GM18499 (cell line): ENCODE results near the gene CEP162.
A peak's percentile ranks its signal among the peaks of the same experiment; 100 is the strongest.
"Not testable (repeated sequence)": the region's sequence is repeated elsewhere in the genome, so short reads cannot be mapped to it uniquely, and the experiment has no call there.

Experiments used
- ATAC-seq: cut with Tn5 transposase; IDR thresholded peaks from one replicate; pipeline ENCODE4 v1.9.1; 2021; ENCODE audit warnings: moderate number of reproducible peaks; ENCODE audit not compliant: insufficient read depth, unreplicated experiment

Gene CEP162

GRCh38 chr6:84227434-84228197, at the start of gene CEP162:
CEP162 (minus strand) TSS chr6:84227643; CDS start chr6:84226393, 1,250 bp downstream.
- ATAC-seq = peak; percentile 97

GRCh38 chr6:84274856-84275255, 47.4 kb upstream of the CEP162 start:
- ATAC-seq = no peak

GRCh38 chr6:84273048-84273809, 45.8 kb upstream of the CEP162 start:
- no peak for ATAC-seq

- no peak for ATAC-seq
These were observed 44.9 kb upstream of the CEP162 start for GRCh38 chr6:84272298-84272697.

- ATAC-seq = no peak
These were observed 43.7 kb upstream of the CEP162 start for GRCh38 chr6:84271061-84271716.

GRCh38 chr6:84269947-84270733, 42.7 kb upstream of the CEP162 start:
- no peak for ATAC-seq

GRCh38 chr6:84268781-84269180, 41.3 kb upstream of the CEP162 start:
- ATAC-seq = no peak

- no peak for ATAC-seq
These were observed 36.1 kb upstream of the CEP162 start for GRCh38 chr6:84263557-84263956.

- no peak for ATAC-seq
These were observed 33.5 kb upstream of the CEP162 start for GRCh38 chr6:84260926-84261325.

GRCh38 chr6:84260196-84260595, 32.8 kb upstream of the CEP162 start:
- no peak for ATAC-seq

GRCh38 chr6:84258866-84259265, 31.4 kb upstream of the CEP162 start:
- no peak for ATAC-seq

GRCh38 chr6:84258268-84258667, 30.8 kb upstream of the CEP162 start:
- no peak for ATAC-seq

- no peak for ATAC-seq
These were observed 28.2 kb upstream of the CEP162 start for GRCh38 chr6:84255641-84256040.

GRCh38 chr6:84253380-84253779, 25.9 kb upstream of the CEP162 start:
- no peak for ATAC-seq

GRCh38 chr6:84251891-84252539, 24.6 kb upstream of the CEP162 start:
- no peak for ATAC-seq

GRCh38 chr6:84249724-84250123, 22.3 kb upstream of the CEP162 start:
- ATAC-seq = no peak

- ATAC-seq = not testable (repeated sequence)
These were observed 17.1 kb upstream of the CEP162 start for GRCh38 chr6:84244416-84245081.

GRCh38 chr6:84243240-84243639, 15.8 kb upstream of the CEP162 start:
- no peak for ATAC-seq

GRCh38 chr6:84242265-84242664, 14.8 kb upstream of the CEP162 start:
- peak; percentile 68 for ATAC-seq
